ENCODE results near the gene MMD.

Gene MMD

DNA sequence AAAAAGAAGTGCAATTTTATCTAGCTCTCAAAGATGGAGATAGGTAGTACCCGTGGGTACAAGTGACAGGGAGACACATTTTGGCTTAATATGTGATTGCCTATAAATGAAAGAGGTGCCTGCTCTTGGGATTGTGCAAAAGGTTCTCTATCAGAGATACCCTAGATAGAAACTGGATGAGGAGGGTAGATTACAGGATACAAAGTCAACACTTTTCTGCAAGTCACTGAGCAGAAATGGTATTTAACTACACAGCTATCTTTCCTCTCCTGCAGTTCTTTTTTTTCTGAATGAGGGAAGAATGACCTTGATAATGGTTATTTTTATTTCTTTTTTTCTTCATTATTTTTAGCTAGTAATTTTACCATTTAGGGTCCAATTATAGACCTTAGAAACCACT is 67.6 kb downstream of the MMD start:
- DNase-seq, result no peak

DNA sequence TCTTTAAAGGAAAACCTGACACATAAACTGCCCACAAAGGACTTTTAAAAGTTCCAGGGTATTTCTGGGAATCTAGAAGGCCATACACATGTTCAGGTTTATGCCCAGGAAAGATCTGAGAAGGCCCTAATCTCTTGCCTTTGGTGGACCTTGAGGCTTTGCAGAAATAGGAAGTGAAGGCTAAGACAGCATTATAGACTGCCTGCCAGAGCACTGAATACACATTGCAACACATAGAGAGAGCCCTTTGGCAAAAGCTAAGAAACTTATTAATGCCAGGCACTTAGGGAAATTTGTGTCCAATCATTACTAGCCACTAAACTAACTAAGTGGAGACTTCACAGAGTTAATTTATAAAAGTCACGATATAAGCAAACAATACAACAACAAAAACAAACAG is 70.4 kb downstream of the MMD start:
- DNase-seq, result no peak

- DNase-seq, result no peak
These were observed 70.8 kb downstream of the MMD start for GRCh38 chr17:55350825-55351205.

- peak in 37 of 56 donors; percentile 0 to 60 (median 14) for DNase-seq
These were observed 72.8 kb downstream of the MMD start for GRCh38 chr17:55348749-55349354.

GRCh38 chr17:55347341-55347740 is 74.3 kb downstream of the MMD start:
- no peak for DNase-seq

GRCh38 chr17:55346658-55347057 is 75.0 kb downstream of the MMD start:
- DNase-seq, result no peak

DNA sequence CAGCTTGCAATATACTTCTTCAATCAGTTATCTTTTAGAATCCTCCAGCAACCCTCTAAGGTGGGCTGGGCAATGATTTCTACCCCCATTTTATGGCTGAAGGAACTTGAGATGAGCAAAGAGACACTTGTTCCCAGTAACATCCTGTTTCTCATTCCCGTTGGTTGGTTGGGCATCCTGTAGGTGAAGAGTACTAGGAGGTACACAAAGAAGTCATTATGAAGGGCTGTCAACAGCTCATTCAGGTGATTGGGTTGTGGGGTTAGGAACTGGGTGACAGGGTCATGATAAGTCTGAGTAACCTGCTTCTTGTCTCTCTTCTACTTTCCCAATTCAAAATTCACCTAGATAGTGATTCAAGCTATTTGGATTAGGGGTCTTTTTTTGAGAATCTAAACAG is 76.5 kb downstream of the MMD start:
- no peak for DNase-seq

DNA sequence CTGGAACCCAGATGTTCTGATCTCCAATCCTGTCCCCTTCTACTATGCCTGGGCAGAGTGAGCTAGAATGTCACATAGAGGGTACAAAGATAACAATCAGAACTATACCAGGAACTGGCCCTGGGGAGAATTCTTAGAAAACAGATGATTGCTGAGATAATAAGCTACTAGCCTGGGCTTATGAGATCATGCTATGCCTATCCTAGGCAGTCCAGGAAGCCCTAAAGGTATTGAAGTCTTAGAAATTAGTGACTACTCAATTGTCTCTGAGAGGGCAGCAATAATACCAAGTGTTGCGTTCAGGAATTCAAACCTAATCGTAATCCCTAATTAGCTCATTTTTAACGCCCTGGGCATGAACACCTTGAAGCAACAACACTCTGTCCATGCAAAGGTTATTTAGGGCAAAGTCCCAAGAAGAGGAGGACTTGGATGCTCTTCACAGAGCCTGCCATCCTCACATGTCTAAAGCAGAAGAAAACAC is 77.1 kb downstream of the MMD start:
- no peak for DNase-seq

GRCh38 chr17:55343900-55344513 is 77.6 kb downstream of the MMD start:
- no peak for DNase-seq

DNA sequence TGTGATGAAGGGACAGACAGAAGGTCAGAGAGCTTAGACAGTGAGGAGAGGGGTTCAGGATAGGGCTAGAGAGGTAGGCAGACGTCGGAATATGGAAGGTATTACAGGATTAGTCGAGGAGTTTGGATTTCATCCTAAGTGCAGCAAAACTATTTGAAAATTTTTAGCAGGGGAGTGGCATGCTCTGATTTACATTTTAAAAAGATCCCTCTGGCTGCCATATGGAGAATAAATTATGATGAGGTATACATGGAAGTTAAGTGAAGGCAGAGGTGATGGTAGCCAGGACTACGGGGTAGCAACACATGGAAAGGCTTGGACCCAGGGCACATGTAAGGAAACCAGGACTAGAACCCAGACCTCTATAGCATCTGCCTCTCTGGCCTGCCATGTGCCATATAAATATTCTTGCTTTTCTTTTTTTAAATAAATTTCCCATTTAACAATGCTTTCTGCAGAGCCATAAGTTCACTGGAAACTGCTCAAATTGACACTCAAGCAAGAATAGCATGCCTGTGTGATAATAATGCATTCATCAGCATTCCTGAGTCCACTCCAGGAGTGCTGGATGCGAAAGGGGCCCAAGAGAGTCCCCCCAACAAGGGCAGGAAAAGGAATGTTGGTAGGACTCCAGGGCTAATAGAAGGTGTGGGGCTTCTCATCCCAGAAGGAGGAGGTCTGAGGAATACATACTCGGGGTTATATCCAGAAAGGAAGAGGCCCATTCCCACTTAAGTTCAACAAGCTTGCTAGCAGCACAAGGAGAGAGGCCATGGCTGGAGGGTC is 78.6 kb downstream of the MMD start:
- no peak for DNase-seq
